ENCODE measurements around the gene GMPPB.
A peak's percentile ranks its signal among the peaks of the same experiment; 100 is the strongest.
"Not testable (repeated sequence)": the region's sequence is repeated elsewhere in the genome, so short reads cannot be mapped to it uniquely, and the experiment has no call there.

GMPPB gene

DNA sequence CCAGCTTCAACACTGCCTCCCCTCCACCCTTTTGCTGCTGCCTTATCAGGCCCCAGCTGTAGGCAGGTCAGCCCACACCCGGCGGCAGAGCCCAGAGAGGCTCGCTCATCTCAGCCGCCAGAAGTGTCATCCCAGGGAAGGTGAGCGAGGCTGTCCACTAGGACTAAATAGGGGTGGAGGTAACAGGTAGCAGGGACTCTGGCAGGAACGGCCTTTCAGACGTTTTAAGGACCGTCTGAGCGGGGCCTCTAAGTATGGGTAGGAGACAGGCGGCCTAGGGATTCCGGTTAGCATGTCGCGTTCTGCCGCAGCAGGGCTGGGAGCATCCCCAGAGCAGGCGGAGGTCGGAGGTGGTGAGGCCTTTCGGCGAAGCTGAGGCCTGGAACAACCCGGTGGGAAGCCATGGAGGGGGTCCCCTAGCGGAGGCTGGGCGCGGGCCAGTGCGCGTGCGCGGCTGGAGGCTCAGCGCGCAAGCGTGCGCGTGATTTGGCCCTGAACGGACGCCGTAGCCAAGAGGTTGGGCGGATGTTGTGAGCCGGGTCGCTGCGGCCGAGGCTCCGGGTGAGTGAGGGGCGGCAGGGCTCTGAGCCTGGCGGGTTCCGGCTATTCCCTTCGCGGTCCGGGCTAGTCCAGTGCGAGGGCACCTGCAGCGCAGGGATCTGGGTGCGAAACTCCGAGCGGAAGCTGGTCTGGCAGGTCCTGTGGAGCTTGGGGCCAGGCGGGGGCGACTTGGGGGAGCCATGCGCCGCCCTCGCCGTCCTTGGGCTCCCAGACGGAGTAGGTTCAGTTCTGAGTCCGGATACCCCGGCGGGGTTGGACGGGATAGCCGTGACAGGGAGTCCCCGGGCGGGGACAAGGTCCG, 34.5 kb downstream of the GMPPB start, which contains the start of the genes MST1 and RNF123:
TSS of gene MST1 (minus strand) at position 429 of the 862 bp plus-strand sequence. CDS start 783 bp downstream, outside the sequence.
TSS of gene RNF123 (plus strand) at position 512 of the 862 bp plus-strand sequence. CDS start 1,609 bp downstream, outside the sequence.
- DNase-seq, result peak; percentile 87

DNA sequence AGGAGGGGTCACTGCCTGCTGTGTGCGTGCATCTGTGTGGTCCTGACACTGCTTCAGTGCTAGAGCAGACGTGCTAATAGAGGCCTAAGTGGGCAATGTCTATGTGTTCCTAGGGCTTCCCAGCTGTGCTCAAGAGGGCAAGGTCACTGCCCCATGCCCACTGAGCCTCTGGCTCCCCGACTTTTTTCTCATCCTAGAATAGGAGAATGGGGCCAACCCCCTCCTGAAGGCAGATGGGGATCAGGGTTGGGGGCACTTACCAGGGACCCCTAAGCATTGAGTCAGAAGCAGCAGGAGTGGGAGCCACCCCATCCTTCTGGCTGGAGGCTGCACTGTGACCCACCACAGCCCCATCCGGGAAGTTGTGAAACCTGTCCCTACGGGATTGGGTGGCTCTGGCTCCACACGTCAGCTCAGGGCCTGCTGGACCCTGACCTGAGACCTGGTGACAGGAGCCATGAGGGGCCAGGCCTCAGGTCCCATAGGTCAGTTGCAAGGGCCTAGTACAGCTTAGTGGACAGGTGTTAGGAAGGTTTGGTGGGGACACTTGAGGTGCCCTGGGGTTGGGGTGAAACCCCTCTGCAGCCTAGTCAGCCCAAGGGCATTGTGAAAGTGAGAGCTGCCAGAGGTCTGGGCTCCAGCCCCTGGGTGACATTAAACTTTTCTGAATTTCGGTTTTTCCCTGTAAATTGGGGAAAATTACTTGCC, 35.3 kb downstream of the GMPPB start:
- not testable (repeated sequence) for DNase-seq

DNA sequence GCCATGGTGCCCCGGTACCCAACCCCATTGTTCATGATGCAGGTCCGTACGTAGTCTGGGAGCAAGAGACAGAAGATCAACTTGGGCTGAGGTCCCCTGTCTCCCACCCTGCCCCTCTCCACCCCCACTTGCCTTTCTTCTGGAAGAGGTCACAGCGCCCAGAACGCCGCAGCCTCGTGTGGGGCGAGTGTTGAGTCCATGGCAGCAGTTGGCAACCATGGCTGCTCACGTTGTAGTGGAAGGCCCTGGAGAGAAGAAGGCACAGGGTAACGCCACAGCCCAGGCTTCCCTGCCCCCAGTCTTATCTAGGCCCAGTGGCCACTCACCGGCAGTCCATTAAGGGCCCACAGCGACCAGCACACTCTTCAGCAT, 36.3 kb downstream of the GMPPB start:
- DNase-seq, result not testable (repeated sequence)

DNA sequence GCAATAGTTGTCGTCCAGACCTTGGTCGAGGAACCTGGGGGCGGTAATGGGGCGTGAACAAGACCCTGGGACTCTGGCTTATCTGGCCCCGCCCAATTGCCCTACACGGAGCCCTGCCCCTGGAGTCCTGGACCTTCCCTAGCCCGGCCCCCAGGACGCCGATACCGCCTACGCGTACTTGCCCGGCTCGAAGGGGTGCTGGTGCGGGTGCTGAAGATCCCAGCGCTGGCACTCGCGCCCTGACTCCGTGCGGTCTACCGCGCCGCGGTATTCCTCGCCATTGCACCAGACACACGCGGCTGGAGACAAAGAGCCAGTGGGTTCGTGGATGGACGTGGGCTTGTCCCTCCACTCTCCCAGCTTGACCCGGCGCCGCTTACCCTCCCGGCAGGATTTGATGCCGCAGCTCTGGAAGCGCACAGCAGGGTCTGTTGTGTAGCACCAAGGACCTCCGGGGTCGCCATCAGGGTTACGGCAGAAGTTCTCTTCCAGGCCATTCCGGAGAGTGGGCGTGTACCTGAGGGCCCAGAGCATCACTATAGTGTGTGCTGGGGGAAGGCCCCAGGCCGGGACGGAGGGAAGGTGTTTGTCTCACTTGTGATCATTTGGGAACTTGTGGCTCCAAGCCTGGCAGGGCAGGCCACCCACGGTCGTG, 36.9 kb downstream of the GMPPB start:
- peak; percentile 93 for DNase-seq

DNA sequence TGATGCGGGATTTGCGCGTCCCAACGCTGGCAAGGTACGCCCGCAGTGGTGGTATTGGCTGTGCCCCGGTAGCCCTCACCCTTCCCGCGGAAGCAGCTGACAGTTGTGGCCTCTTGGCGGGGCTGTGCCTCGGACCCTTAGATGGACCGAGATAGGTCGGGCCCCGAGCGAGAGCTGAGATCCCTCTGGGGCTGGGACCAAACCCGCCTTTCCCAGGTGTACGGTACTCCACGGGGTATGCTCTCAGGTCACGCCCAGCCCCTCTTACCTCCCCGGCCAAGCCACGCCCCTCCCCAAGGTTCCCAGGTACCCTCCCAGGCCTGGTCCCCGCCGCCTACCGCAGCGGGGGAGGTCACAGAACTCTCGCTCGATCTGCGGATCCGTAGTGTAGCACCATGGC, 37.4 kb downstream of the GMPPB start:
- peak; percentile 51 for DNase-seq

DNA sequence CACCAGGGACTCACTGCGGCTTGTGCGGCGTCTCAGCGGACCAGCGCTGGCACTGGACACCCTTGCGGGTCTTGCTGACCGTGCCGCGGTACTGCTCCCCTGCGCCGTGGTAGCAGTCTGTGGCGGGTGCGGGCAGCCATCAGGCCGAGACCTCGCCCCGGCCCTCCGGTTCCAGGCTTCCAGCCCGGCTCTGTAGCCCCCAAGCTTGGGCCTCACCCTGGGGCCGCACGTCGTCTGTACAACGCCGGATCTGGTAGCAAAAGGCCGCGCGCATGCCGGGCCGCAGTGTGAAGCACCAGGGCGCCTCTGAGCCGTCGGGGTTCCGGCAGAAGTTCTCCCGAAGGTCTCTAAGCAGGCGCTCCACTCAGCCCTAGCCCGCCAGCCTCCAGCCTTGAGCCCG, 37.9 kb downstream of the GMPPB start:
- DNase-seq, result not testable (repeated sequence)

DNA sequence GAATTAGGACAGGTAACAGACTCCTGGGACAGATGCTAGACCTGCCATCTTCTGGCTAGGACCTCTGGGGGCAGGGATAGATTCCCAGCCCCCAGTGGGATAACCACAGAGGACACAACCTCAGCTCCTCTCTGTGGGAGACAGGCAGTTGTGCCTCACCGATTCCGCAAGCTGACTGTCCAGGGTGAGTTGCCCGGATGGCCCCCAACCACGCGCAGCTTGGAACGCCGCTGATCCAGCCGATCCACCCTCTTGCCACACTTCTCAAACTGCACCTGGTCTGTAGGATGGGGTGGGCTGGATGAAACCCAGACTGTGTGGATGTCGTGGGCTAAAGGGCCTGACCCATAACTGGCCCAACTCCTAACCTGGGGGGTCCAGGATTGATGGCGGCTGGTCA, 38.6 kb downstream of the GMPPB start:
- not testable (repeated sequence) for DNase-seq

DNA sequence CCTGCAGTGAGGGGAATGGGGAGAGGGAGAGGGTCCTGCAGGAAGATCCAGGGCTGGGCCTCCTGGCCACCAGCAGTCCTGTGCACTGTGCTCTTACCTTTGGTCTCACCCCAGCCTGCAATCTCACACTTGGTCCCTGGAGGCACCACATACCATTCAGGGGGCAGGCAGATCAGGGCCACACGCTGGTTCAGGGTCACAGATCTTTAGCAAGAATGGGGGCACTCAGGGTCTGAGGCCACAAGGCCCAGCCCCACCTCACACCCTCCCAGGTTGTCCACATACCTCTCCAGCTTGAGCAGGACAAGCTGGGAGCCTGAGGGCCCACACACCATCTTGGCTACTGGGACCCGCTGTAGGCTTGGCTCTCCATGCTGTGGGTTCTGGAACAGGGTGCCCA, 39.3 kb downstream of the GMPPB start:
- not testable (repeated sequence) for DNase-seq

DNA sequence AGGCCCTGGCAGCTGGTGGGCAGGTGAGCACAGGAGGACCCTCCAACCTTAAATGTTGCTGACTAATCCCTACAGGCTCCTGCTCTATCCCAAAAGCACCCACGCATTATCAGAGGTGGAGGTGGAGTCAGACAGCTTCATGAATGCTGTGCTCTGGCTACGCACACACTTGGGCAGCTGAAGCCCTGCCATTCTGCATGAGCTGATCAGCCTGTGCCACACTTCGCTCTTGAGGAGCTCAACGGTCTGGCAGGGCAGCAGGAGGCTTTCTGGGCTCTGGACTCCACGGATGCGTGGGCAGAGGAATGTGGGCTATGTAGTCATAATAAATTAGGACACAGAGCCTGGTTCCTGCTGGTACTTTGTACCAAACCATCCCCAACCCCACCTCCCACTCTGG, 40.6 kb downstream of the GMPPB start:
- DNase-seq, result no peak

DNA sequence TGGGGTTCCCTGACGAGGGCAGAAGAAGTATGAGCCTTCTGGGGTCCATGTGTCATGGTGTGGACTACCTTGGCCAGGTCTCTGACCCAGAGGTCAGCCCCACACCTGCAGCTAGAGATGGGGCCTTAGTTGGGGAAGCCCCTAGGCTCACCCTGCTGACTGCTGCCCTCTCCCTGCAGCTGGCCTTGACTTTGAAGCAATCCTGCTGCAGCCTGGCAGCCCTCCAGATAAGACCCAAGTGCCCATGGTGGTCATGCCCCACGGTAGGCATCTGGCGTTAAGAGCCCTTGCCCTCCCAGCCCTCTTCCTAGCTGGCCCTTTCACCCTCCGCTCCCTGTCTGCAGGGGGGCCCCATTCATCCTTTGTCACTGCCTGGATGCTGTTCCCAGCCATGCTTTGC, 42.2 kb downstream of the GMPPB start:
- DNase-seq, result no peak

DNA sequence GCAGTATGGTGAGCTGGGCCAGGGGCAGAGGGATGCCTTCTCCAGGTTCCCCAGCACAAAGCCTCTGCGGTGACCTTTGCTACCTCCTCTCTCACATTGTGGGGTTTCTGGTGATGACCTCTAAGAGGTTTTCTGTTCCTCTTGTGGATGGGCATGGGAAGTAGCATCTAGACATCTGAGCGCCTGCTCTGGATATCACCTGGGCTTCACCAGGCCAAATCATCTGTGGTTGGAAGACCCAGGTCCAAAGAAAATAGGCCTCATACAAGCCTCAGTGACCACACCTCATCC, 42.6 kb downstream of the GMPPB start:
- DNase-seq, result no peak

DNA sequence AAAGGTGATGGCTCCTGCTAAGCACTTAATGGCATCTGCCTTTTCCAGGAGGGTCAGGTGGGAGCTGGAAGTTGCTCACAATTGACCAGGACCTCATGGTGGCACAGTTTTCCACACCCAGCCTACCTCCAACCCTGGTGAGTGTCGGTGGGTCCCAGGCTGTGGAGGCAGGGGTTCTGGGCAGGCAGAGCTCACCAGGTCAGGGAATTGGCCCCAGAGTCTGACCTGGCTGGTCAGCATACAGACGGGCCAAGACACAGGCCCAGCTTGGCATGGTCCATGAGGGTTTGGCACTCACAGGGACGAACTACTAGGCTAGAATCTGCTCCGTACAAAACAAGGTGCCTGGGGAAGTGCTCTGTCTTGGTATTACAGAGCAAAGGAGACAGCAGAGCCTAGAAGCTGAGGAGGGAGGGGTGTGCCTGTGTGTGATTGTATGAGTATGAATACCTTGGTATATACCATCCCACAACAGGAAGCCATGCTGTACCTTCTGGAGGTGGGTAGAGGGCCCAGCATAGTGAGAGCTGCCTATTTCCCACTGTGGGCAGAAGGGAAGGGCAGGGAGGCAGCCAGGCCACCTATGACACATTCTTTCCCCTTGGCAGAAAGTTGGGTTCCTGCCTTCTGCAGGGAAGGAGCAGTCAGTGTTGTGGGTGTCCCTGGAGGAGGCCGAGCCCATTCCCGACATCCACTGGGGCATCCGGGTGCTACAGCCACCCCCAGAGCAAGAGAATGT, 43.1 kb downstream of the GMPPB start:
- no peak for DNase-seq

DNA sequence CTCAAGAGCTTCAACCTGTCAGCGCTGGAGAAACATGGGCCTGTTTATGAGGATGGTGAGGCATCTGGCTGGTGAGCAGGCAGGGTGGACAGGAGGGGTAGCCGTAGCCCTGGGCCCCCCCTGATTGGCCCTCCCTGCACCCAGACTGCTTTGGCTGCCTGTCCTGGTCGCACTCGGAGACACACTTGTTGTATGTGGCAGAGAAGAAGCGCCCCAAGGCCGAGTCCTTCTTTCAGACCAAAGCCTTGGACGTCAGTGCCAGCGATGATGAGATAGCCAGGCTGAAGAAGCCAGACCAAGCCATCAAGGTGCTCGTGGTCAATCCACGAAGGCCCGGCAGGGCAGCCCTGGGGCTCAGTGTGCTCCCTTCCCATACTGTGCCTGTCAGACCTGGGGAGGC, 47.8 kb downstream of the GMPPB start:
- no peak for DNase-seq

DNA sequence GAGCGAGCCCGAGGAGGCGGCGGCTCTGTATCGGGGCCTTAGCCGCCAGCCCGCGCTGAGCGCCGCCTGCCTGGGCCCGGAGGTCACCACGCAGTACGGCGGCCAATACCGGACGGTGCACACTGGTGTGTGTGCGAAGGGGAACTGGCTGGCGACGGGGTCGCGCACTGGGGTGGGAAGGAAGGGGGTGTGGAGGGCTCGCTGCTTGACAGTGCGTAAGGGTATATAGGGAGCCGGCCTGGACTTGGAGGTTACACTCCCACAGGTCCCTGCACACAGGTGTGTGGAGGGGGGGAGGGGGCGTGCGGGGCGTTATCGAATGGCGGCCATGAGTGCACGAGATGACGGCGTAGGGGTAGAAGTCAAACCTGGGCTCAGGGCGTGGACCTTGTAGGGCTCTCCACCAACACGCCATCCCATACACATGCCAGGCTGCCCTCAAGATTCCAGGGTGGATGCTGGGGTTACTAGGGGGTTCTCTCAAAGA, 49.2 kb downstream of the GMPPB start:
- no peak for DNase-seq

DNA sequence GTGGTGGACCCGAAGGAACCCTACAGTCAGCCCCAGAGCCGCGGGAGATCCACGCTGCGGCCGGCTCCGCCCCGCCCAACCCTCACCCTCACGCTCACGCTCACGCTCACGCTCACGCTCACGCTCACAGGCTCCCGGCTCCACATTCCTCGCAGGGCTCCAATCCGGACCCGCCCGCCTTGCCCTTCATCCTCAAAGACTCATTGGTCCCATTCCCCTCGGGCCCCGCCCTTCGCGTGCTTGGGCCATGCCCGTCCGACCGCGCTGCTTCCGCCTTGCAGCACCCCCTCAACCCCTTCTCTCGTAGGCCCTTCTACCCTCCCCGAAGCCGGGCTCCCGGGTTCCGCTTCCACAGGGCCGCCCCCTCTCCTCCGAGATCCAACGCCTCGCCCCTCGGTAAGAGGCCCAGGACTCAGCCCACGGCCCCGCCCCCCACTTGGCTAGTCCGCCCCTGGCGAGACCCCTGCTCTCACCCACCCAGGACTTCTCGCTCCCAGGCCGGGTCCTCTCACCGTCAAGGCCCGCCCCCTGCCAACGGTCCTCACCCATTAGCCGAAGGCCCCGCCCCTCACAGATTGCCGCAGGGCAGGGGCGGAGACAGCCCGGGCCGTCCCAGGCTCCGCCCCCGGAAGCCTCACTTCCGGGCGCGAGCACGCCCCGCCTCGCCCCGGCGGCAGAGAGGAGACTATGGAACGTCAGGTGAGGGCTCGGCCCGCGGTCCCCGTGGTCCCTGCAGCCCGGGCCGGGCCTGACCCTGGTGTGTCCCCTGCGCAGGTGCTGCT, 49.8 kb downstream of the GMPPB start, which contains the start of gene APEH:
TSS of gene APEH (plus strand) at position 637 of the 782 bp plus-strand sequence. CDS start at position 688, 51 bp downstream.
- peak; percentile 99 for DNase-seq

DNA sequence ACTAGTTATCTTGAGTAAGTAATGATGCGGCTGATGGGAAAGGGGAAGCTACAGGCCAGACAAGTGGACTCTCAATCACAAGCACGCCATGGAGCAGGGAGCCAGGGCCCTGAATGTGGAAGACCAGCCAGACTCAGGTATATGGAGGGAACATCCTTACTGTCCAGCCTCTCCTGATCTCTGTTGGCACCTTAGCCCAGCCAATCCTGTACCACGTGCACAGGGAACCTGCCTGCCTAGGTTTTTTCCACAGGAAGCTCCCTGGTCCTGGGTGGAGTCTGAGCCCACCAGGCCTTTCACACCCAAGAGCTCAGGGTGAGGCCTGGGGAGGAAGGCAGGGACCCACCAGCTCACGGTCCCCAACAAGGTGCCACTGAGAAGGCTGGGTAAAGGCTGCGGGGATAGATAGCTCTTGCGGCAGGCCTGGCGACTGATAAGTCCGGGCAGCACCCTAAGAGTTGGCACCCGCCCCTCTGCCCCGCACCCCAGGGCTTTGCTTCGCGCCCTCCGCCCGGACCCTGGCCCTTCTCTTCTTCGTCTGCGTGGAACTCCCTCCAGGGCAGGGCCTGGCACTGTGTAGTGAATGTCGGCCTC, 50.5 kb downstream of the GMPPB start:
- DNase-seq, result peak; percentile 96

DNA sequence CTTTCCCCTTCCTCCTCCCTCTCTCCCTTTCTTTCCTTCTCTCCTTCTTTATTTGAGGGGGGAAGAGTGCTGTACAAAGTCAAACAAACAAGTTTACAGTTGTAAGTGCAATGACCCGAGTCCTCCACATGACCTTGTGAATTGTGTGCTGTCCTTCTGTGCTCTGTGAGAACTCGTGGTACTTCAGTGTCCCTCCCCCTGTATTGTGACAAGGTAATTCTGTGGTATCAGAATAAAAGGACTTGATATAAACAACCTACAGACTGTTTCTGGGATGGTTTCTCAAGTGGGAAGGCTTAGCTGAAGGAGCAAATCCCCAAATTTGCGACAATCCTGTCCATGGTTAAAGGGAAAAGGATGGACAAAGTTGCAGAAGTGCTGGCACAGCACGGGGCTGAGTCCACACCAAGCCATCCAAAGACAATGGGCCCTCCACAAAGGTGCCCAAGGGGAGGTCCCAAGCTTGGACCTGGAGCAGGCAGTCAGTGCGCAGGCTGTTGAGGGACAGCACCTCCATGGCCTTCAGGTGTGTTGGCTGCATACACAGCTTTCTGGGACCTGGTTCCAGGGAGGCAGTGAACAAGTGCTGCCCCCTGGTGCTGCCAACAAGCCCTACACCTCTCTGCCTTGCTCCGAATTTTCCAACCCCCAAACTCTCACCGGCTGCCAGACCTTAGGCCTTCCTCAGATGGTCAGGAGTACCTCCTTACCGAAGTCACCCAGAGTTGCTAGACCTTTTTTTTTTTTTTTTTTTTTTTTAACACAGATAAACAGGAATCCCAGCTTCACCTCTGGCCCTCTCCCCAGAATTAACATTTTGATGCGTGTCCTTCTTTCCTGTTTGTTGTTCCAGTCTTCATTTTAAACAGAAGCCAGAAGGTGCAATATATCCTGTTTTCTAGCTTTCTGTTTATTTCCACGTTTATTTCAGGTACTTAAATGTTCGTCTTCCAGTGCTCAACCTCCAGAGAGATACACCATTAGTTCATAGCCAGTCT, 52.2 kb downstream of the GMPPB start:
- peak; percentile 85 for DNase-seq

DNA sequence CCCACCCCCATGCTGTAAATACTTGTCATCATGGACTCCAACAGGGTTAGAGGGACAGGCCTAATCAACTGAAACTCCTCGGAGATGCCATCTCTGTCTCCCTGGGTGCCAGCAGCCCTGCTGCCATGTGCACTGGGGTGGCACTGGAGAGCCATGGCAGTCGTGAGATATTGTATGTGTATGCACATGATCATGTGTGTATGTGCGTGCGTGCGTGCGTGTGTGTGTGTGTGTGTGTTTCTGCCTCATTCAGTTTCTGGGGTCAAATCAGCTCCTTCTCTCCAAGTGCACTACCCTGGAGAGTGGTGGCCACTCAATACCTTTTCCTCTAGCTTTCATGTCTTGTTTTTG, 52.8 kb downstream of the GMPPB start:
- no peak for DNase-seq
